Measurements from ENCODE around the gene GPR137.

GRCh38 chr11:64304032-64304315 lies 18.3 kb downstream of the GPR137 start:
- TF ChIP-seq EZH2 (IDR thresholded peaks at IDR 0.05) (no peak), EZH2phosphoT487 (IDR thresholded peaks at IDR 0.05) (no peak)

All from neural progenitor cell (in vitro differentiated cells).